VCaP (cell line): Measurements from ENCODE around the gene PITPNC1.

Experiments used
- H3K27ac ChIP-seq: fragments of 450-650 bp; 2 replicates; pipeline ENCODE4 v1.5.1; 2017
- TF ChIP-seq, protein P1 (sequence below): fragments of 450-650 bp; conservative IDR thresholded peaks from 2 replicates; pipeline ENCODE4 v1.5.1; 2017; ENCODE audit warnings: mild to moderate bottlenecking, moderate library complexity

PITPNC1 gene

DNA sequence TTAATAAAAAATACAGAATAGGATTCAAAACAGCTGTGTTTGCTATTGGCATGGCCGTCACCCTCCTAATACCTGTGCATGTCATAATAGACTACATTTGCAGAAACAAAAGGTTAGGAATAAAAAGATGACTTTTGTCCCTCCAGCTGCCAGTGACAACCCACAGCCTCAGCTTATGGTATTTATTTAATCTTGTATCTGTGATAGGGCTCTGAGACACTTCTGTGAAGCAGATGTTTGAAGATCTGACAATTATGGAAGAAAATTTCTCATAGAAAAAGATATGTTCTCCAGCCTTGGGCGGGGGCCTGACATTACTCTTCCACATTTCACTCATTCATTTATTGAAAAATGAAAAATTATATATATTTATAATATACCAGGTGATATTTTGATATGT, 62.2 kb downstream of the PITPNC1 start:
- TF ChIP-seq, protein P1, sequence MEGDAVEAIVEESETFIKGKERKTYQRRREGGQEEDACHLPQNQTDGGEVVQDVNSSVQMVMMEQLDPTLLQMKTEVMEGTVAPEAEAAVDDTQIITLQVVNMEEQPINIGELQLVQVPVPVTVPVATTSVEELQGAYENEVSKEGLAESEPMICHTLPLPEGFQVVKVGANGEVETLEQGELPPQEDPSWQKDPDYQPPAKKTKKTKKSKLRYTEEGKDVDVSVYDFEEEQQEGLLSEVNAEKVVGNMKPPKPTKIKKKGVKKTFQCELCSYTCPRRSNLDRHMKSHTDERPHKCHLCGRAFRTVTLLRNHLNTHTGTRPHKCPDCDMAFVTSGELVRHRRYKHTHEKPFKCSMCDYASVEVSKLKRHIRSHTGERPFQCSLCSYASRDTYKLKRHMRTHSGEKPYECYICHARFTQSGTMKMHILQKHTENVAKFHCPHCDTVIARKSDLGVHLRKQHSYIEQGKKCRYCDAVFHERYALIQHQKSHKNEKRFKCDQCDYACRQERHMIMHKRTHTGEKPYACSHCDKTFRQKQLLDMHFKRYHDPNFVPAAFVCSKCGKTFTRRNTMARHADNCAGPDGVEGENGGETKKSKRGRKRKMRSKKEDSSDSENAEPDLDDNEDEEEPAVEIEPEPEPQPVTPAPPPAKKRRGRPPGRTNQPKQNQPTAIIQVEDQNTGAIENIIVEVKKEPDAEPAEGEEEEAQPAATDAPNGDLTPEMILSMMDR: no peak
- no peak overlapping the region for H3K27ac ChIP-seq

DNA sequence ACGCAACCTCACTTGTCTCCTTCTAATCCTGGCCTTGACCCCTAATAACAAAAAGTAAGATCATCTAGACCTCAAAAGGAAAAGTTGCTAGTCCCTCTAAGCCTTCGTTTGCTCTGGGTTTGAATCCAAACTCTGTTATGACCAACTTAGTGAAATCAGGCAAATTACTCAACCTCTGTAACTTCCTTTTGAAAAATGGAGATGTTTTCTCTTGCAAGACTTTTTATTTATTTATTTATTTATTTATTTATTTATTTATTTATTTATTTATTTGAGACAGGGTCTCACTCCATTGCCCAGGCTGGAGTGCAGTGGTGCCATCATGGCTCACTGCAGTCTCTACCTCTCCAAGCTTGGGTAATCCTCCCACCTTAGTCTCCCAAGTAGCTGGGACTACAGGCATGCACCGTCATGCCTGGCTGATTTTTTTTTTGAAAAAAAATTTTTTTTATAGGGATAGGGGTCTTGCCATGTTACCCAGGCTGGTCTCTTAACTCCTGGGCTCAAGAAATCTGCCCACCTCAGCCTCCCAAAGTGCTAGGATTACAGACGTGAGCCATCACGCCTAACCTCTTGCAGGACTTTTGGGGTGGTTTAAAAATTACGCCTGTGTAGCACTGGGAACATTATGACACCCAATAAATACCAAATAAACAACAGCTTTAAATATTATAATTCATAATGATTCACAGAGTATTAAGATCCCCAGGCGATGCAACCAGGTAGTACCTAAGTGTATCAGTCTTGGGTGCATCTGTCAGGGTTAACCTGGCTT, 63.4 kb downstream of the PITPNC1 start:
- TF ChIP-seq, protein P1: no peak
- H3K27ac ChIP-seq: no peak overlapping the region

DNA sequence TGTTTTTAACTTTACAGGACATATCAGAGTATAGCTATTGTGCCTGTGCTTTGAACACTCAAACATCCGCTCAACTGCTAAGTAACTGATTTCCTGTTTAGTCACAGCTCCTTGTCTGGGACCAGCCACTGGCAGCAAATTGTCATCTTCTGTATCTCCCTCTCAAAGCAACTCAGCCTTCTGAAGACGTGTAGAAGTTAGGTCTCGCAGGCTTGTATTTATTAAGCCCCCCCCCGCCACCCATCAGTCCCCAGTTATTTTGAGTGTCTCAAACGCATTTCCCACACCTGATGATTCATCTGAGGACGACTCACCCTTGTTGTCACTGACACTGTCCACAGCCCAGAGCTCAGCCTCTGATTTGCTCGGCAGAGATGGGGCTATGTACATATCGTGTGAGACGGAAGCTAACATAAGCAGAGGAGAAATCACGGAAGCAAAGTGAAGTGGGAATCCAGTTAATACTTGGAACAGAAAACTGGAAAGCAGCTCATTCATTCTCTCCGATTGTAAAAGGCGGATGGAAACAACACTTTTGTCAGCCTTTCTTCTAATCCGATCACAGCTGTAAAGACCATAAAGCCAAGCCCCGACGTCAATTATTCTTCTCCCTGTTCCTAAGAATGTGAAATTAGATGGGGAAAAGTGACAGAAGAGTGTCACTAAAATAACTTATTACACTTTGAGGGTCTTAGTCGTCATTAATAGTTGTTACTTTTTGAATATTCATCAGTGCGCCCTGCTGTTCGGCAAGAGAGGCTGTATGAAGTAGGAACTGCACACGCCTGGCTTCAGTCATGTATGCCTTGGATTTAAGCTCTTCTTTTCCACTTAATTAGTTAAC, 64.2 kb downstream of the PITPNC1 start:
- no peak overlapping the region for H3K27ac ChIP-seq
- TF ChIP-seq, protein P1: no peak

DNA sequence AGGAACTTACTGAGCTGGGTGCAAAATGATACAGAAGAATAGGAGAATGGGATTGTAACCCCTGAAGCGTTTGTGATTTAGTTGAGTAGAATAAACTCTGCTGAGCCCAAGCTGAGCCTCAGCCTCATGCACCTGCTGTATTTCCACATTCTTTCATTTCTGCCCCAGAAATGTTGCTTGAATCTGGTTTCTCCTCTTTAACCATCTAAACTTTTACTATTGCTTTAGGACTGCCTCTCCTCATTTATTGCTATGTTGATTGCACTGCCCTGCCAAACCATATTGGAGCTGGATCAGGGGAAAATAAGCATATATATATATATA, 64.8 kb downstream of the PITPNC1 start:
- TF ChIP-seq, protein P1: no peak
- no peak overlapping the region for H3K27ac ChIP-seq

DNA sequence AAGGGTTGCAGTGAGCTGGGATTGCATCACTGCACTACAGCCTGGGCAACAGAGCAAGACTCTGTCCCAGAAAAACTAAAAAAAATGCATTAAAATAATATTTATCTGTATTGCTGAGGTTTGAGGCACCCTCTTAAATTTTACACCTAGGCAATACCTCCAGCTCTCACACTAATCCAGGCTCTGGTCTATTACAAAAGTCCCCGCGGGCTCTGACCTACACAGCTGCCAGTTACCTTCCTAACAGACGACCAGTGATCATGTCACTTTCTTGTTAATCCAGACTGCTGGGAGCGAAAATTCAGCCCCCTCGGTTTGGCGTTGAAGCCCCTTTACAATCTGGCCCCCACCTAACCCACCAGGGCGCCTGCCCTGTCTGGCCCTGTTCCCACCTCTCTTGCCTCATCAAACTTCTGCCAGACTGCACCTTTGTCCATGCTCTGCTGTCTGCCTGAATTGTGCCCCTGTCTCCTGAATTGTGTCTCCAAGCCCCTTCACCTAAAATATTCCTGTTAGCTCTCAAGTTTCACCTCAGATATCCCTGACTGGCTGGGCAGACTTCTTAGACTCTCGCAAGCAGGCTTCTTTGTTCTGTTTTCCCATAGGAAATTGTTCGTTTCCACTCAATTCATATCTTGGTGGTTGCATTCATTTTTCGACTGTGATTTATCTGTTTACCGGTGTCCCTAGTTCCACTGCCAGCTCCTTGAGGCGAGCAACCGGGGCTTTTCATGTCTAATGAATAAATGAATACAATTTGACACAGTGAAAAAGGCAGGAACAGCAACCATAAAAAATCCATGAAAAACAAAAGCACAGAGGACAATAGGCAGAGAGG, 65.9 kb downstream of the PITPNC1 start:
- H3K27ac ChIP-seq: no peak overlapping the region
- TF ChIP-seq, protein P1: no peak

DNA sequence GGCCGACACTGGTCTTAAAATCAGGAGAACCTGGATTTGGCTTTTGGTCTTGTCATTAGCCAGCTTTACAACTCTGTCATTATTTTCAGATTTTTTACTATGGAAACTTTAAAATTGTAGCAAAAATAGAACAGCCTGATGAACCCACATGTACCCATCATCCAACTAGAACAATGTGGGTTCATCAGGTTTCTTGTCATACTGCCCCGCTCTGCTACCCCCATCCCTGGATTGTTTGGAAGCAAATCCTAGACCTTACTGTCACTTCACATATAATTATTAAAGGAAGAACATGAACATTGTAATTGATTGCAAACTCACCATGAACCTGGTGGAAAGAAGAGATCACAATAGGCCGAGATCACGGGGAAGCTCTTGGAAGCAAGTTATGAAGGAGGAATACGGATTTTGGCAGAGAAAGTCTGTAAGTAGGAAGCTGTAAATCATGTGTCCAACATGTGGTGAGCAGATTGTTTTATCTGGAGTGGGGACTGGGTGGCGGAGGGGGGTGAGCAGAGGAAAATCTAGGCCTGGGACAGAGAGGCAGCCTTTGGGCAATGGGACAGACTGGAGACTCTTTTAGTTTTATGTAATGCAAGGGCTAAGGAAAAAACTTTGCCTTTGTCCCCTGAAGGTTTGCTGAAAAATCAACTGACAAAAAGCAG, 67.0 kb downstream of the PITPNC1 start:
- TF ChIP-seq, protein P1: no peak
- H3K27ac ChIP-seq: no peak overlapping the region

DNA sequence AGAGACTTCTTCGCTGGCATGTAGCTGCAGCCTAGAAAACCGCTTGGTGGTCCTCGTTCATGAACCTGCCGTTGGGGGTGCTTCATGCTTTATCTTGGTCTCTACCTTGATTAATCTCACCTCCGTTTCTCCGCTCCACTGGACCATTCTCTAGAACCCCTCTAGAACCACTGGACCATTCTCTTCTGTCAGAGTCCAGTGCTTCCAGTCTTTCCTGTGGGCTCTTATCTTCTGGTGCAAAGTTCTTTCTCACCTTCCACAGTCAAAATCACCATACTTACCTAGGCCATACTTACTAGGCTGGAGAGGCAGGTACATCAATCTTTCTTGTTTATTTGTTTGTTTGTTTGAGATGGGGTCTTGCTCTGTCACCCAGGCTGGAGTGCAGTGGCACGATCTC, 71.4 kb downstream of the PITPNC1 start:
- TF ChIP-seq, protein P1: no peak
- no peak overlapping the region for H3K27ac ChIP-seq
